ENCODE measurements around the gene USP10. TPM values are rescaled to one million over a fixed set of nuclear protein-coding genes. Genes with fewer than 3 reads are reported as not detected.
"Not testable (repeated sequence)": the region's sequence is repeated elsewhere in the genome, so short reads cannot be mapped to it uniquely, and the experiment has no call there.

Gene USP10
- total RNA-seq, 2 experiments from 2014 or later = 90.9 to 117 TPM

- H3K27me3 Mint-ChIP-seq = peaks cover 43% of the 10 kb centered on the region
These were observed 22.0 kb upstream of the USP10 start for GRCh38 chr16:84677849-84678248.

GRCh38 chr16:84678541-84678940, 21.3 kb upstream of the USP10 start:
- Mint-ChIP-seq H3K36me3 (no peaks in the 10 kb centered on the region), H3K27ac (no peak overlapping the region), H3K27me3 (peaks cover 44% of the 10 kb centered on the region), H3K4me3 (no peak overlapping the region), H3K9me3 (ENCODE audit: low read depth) (no peaks in the 10 kb centered on the region), H3K4me1 (no peaks in the 10 kb centered on the region)
- no peak for ATAC-seq
- CTCF ChIA-PET = interaction anchor here (0.5 to 1.0 kb wide), 2 partner anchors 42 to 188 kb away, joined by 3 to 4 read pairs; no protein-coding TSS in a partner anchor
- no peak for DNase-seq

More at GRCh38 chr16:84677849-84678248, 22.0 kb upstream of the USP10 start:
- Mint-ChIP-seq H3K9me3 (ENCODE audit: low read depth) (no peaks in the 10 kb centered on the region), H3K36me3 (no peaks in the 10 kb centered on the region), H3K4me3 (no peak overlapping the region), H3K27ac (no peak overlapping the region), H3K4me1 (no peaks in the 10 kb centered on the region)
- CTCF ChIA-PET = interaction anchor here (1.0 kb wide), 1 partner anchor 43 kb away, joined by 3 read pairs; no protein-coding TSS in a partner anchor
- ATAC-seq (no peak), DNase-seq (no peak)

GRCh38 chr16:84680165-84680842, 19.5 kb upstream of the USP10 start:
- H3K4me1 Mint-ChIP-seq = no peaks in the 10 kb centered on the region
- no peaks in the 10 kb centered on the region for H3K36me3 Mint-ChIP-seq
- DNase-seq (no peak), ATAC-seq (no peak)
- no peak overlapping the region for H3K27ac Mint-ChIP-seq
- H3K4me3 Mint-ChIP-seq = no peak overlapping the region
- H3K9me3 Mint-ChIP-seq (ENCODE audit: low read depth) = no peaks in the 10 kb centered on the region
- H3K27me3 Mint-ChIP-seq = peaks cover 56% of the 10 kb centered on the region
- CTCF ChIA-PET = interaction anchor here (0.7 to 2.1 kb wide), 2 partner anchors 8 to 58 kb away, joined by 3 to 18 read pairs; no protein-coding TSS in a partner anchor

- CTCF ChIA-PET = interaction anchor here (0.6 to 2.1 kb wide), 4 partner anchors 8 to 220 kb away, joined by 3 to 18 read pairs (median 4); no protein-coding TSS in a partner anchor
- Mint-ChIP-seq H3K27ac (no peak overlapping the region), H3K9me3 (ENCODE audit: low read depth) (no peaks in the 10 kb centered on the region), H3K27me3 (peaks cover 54% of the 10 kb centered on the region), H3K4me3 (no peak overlapping the region), H3K4me1 (no peaks in the 10 kb centered on the region), H3K36me3 (no peaks in the 10 kb centered on the region)
- DNase-seq (no peak), ATAC-seq (no peak)
These were observed 18.8 kb upstream of the USP10 start for GRCh38 chr16:84680843-84681629.

GRCh38 chr16:84683691-84684591, 15.9 kb upstream of the USP10 start:
- Mint-ChIP-seq H3K36me3 (no peaks in the 10 kb centered on the region), H3K4me1 (peaks cover 9% of the 10 kb centered on the region), H3K9me3 (ENCODE audit: low read depth) (no peaks in the 10 kb centered on the region), H3K4me3 (no peak overlapping the region), H3K27me3 (peaks cover 42% of the 10 kb centered on the region), H3K27ac (no peak overlapping the region)
- DNase-seq = no peak
- CTCF ChIA-PET = interaction anchor here (0.6 to 5.7 kb wide), 4 partner anchors 12 to 303 kb away, joined by 3 to 31 read pairs (median 4); no protein-coding TSS in a partner anchor
- no peak for ATAC-seq

- peaks cover 9% of the 10 kb centered on the region for H3K4me1 Mint-ChIP-seq
- H3K36me3 Mint-ChIP-seq = no peaks in the 10 kb centered on the region
- DNase-seq (no peak), ATAC-seq (no peak)
- CTCF ChIA-PET = interaction anchor here (1.0 to 5.7 kb wide), 3 partner anchors 12 to 54 kb away, joined by 3 to 31 read pairs (median 6); no protein-coding TSS in a partner anchor
- no peaks in the 10 kb centered on the region for H3K9me3 Mint-ChIP-seq (ENCODE audit: low read depth)
- H3K27ac Mint-ChIP-seq = no peak overlapping the region
- H3K4me3 Mint-ChIP-seq = no peak overlapping the region
- peaks cover 44% of the 10 kb centered on the region for H3K27me3 Mint-ChIP-seq
These were observed 15.2 kb upstream of the USP10 start for GRCh38 chr16:84684592-84684965.

- no peaks in the 10 kb centered on the region for H3K9me3 Mint-ChIP-seq (ENCODE audit: low read depth)
These were observed 14.6 kb upstream of the USP10 start for GRCh38 chr16:84685210-84685609.

GRCh38 chr16:84686707-84687298, 13.0 kb upstream of the USP10 start:
- H3K4me3 Mint-ChIP-seq = no peak overlapping the region
- CTCF ChIA-PET = interaction anchor here (5.7 kb wide), 1 partner anchor 15 kb away, joined by 31 read pairs; no protein-coding TSS in a partner anchor
- H3K9me3 Mint-ChIP-seq (ENCODE audit: low read depth) = no peaks in the 10 kb centered on the region
- DNase-seq = no peak
- peaks cover 33% of the 10 kb centered on the region for H3K27me3 Mint-ChIP-seq
- ATAC-seq = peak; percentile 49
- no peak overlapping the region for H3K27ac Mint-ChIP-seq
- no peaks in the 10 kb centered on the region for H3K36me3 Mint-ChIP-seq
- H3K4me1 Mint-ChIP-seq = peaks cover 9% of the 10 kb centered on the region

More at GRCh38 chr16:84685210-84685609, 14.6 kb upstream of the USP10 start:
- no peak for DNase-seq
- Mint-ChIP-seq H3K4me1 (peaks cover 9% of the 10 kb centered on the region), H3K27ac (no peak overlapping the region), H3K27me3 (peaks cover 44% of the 10 kb centered on the region), H3K36me3 (no peaks in the 10 kb centered on the region), H3K4me3 (no peak overlapping the region)
- CTCF ChIA-PET = interaction anchor here (1.0 to 5.7 kb wide), 3 partner anchors 13 to 54 kb away, joined by 3 to 31 read pairs (median 6); no protein-coding TSS in a partner anchor
- ATAC-seq = no peak

GRCh38 chr16:84687715-84688114, 12.1 kb upstream of the USP10 start:
- CTCF ChIA-PET = interaction anchor here (0.8 to 5.7 kb wide), 4 partner anchors 15 to 86 kb away, joined by 3 to 31 read pairs (median 3); no protein-coding TSS in a partner anchor
- ATAC-seq (peak; percentile 66), DNase-seq (no peak)
- H3K4me3 Mint-ChIP-seq = no peak overlapping the region
- no peaks in the 10 kb centered on the region for H3K9me3 Mint-ChIP-seq (ENCODE audit: low read depth)
- H3K27ac Mint-ChIP-seq = no peak overlapping the region
- H3K36me3 Mint-ChIP-seq = no peaks in the 10 kb centered on the region
- peaks cover 26% of the 10 kb centered on the region for H3K27me3 Mint-ChIP-seq
- H3K4me1 Mint-ChIP-seq = peaks cover 13% of the 10 kb centered on the region

- Mint-ChIP-seq H3K4me1 (peaks cover 15% of the 10 kb centered on the region), H3K27me3 (peaks cover 26% of the 10 kb centered on the region)
- H3K27ac Mint-ChIP-seq; ATAC-seq; H3K36me3 Mint-ChIP-seq; DNase-seq; H3K9me3 Mint-ChIP-seq (ENCODE audit: low read depth); H3K4me3 Mint-ChIP-seq: not testable (repeated sequence)
- CTCF ChIA-PET = interaction anchor here (0.8 to 5.7 kb wide), 4 partner anchors 16 to 87 kb away, joined by 3 to 31 read pairs (median 3); no protein-coding TSS in a partner anchor
These were observed 11.6 kb upstream of the USP10 start for GRCh38 chr16:84688163-84688562.

GRCh38 chr16:84689111-84689510, 10.7 kb upstream of the USP10 start:
- Mint-ChIP-seq H3K27ac (no peak overlapping the region), H3K4me3 (no peak overlapping the region), H3K27me3 (peaks cover 24% of the 10 kb centered on the region), H3K4me1 (peaks cover 15% of the 10 kb centered on the region), H3K9me3 (ENCODE audit: low read depth) (no peaks in the 10 kb centered on the region), H3K36me3 (no peaks in the 10 kb centered on the region)
- ATAC-seq (no peak), DNase-seq (no peak)
- CTCF ChIA-PET = interaction anchor here (0.6 to 5.7 kb wide), 5 partner anchors 17 to 263 kb away, joined by 3 to 31 read pairs (median 5); no protein-coding TSS in a partner anchor
